Common myeloid progenitor, CD34-positive (primary cell): ENCODE data around the gene TBC1D1.

Experiments
- CTCF ChIA-PET: fragments of 350-600 bp; sonication (Branson Sonifier 250); formaldehyde crosslinking; loops from one replicate; lab custom pipeline; 2021; ENCODE audit warnings: antibody characterized with exemption; lab: Charles Lee
- POLR2A ChIA-PET: fragments of 350-600 bp; sonication (Branson Sonifier 250); formaldehyde crosslinking; loops from one replicate; lab custom pipeline; 2021; ENCODE audit warnings: antibody characterized with exemption; lab: Charles Lee
- DNase-seq, 3 donors: peaks; one replicate each; pipeline versions ENCODE4 v3.0.0 to v3.0.0-alpha.2; 2013
- H3K27ac ChIP-seq, 2 experiments: 1 replicate in 1 of 2; 2 replicates in 1 of 2; pipeline ENCODE4 v1.7.0; 2013; ENCODE audit warnings: inconsistent platforms in 2 of 2, low read length in 2 of 2, mild to moderate bottlenecking in 2 of 2, low read depth in 1 of 2, moderate library complexity in 1 of 2; ENCODE audit not compliant: severe bottlenecking in 2 of 2, insufficient read depth in 1 of 2, poor library complexity in 1 of 2
- H3K27me3 ChIP-seq, 5 experiments: replicated peaks in 2 of 5; 1 replicate in 3 of 5; 2 replicates in 2 of 5; pipeline versions ENCODE4 v1.6.1 to v1.7.0; 2013; ENCODE audit warnings: low read length in 4 of 5, mild to moderate bottlenecking in 2 of 5, moderate library complexity in 2 of 5, inconsistent platforms in 1 of 5; ENCODE audit not compliant: insufficient read depth in 5 of 5, control insufficient read depth in 4 of 5
- H3K36me3 ChIP-seq, 4 experiments: 1 replicate in 2 of 4; 2 replicates in 2 of 4; pipeline versions ENCODE4 v1.6.1 to v1.7.0; 2013; ENCODE audit warnings: low read length in 3 of 4, control low read depth in 1 of 4, mild to moderate bottlenecking in 1 of 4; ENCODE audit not compliant: control insufficient read depth in 4 of 4, insufficient read depth in 4 of 4
- H3K4me1 ChIP-seq, 4 experiments: 1 replicate in 3 of 4; 2 replicates in 1 of 4; pipeline versions ENCODE4 v1.6.1 to v1.7.1; 2013; ENCODE audit warnings: low read length in 3 of 4, mild to moderate bottlenecking in 3 of 4, control low read depth in 1 of 4, inconsistent platforms in 1 of 4, moderate library complexity in 1 of 4; ENCODE audit not compliant: control insufficient read depth in 4 of 4, insufficient read depth in 4 of 4; ENCODE audit errors: control extremely low read depth in 1 of 4
- H3K4me3 ChIP-seq, 7 experiments: 1 replicate in 4 of 7; 2 replicates in 3 of 7; pipeline versions ENCODE4 v1.5.1 to v1.7.0; 2013; ENCODE audit warnings: mild to moderate bottlenecking in 7 of 7, low read length in 6 of 7, moderate library complexity in 6 of 7, inconsistent platforms in 2 of 7, low read depth in 2 of 7, control low read depth in 1 of 7; ENCODE audit not compliant: insufficient read depth in 4 of 7, control insufficient read depth in 1 of 7; ENCODE audit errors: extremely low read depth in 1 of 7
- H3K9me3 ChIP-seq, 5 experiments: 1 replicate in 4 of 5; 2 replicates in 1 of 5; pipeline versions ENCODE4 v1.6.1 to v1.7.1; 2013; ENCODE audit warnings: low read length in 4 of 5, mild to moderate bottlenecking in 2 of 5, inconsistent platforms in 1 of 5, low read depth in 1 of 5, moderate library complexity in 1 of 5; ENCODE audit not compliant: control insufficient read depth in 4 of 5, insufficient read depth in 2 of 5; ENCODE audit errors: control extremely low read depth in 1 of 5
- WGBS: methylation state at CpG from one replicate; pipeline ENCODE4 v1.1.5; 2013; ENCODE audit not compliant: insufficient coverage; 5-methylcytosine and 5-hydroxymethylcytosine counted together

Gene TBC1D1

DNA sequence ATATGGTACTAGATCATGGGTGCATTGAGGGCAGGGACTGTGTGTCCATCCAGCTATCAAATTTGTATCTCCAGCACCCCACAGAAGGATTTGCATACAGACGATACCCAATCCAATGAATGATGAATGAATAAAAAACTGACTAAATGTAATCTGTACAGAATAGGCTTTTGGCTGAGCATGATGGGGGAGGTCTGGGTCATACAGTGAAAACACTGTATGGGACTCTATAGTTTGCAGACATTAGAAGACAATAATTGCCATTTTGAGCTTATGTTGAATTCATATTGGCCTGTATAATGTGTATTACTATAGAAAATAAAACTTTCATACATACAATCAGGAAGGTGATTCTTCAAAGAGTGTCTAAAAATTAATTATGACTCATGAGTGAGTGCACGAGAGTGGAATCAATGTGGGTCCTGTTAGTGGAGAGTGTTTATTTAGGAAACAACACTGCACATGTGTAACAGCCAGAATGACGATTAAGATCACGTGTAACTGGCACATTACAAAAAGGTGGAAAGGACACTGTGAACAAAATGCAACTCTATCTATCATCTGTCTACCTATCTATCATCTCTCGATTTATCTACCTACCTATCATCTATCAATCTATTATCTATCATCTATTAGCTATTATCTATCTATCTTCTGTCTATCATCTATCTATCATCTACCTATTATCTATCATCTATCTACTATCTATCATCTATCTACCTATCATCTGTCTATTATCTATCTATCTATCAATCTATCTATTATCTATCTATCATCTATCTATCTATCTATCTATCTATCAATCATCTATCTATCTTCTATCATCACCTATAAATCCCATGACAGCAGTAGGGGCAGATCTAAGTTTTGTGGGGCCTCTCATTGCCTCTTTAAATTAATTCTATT is 270.6 kb downstream of the TBC1D1 start:
- peak in 2 of 3 donors; percentile 58 to 67 for DNase-seq
- CTCF ChIA-PET: interaction anchor here (0.6 to 1.6 kb wide), 9 partner anchors 11 to 81 kb away, joined by 3 to 6 read pairs (median 4); no protein-coding TSS in a partner anchor
- no peaks in the 10 kb centered on the region for H3K27me3 ChIP-seq
- H3K36me3 ChIP-seq: no peaks in the 10 kb centered on the region
- H3K4me3 ChIP-seq: no peak overlapping the region
- peaks cover 0 to 6% (median 2%) of the 10 kb centered on the region in 5 experiments for H3K9me3 ChIP-seq
- H3K4me1 ChIP-seq: peaks cover 6 to 13% (median 9%) of the 10 kb centered on the region in 4 experiments
- WGBS: 100% methylated on average over 5 of the region's 5 CpGs
- POLR2A ChIA-PET: no interaction called here
- H3K27ac ChIP-seq: peak overlapping the region in 1 of 2 experiments; percentile 59

- ChIA-PET CTCF (interaction anchor here (0.7 kb wide), 1 partner anchor 93 kb away, joined by 3 read pairs; no protein-coding TSS in a partner anchor), POLR2A (interaction anchor here (1.1 kb wide), 1 partner anchor 9 kb away, joined by 3 read pairs; no protein-coding TSS in a partner anchor)
- Histone ChIP-seq H3K27me3 (no peaks in the 10 kb centered on the region), H3K36me3 (no peaks in the 10 kb centered on the region), H3K4me1 (peaks cover 9 to 22% (median 17%) of the 10 kb centered on the region in 4 experiments), H3K4me3 (no peak overlapping the region), H3K9me3 (peaks cover 0 to 6% (median 2%) of the 10 kb centered on the region in 5 experiments), H3K27ac (no peak overlapping the region)
- no peak for DNase-seq
- WGBS: 93% methylated on average over 4 of the region's 4 CpGs
These were observed 271.4 kb downstream of the TBC1D1 start for GRCh38 chr4:38162240-38162784.

- Histone ChIP-seq H3K9me3 (peaks cover 0 to 6% (median 2%) of the 10 kb centered on the region in 5 experiments), H3K36me3 (no peaks in the 10 kb centered on the region), H3K27me3 (no peaks in the 10 kb centered on the region), H3K4me1 (peaks cover 9 to 25% (median 19%) of the 10 kb centered on the region in 4 experiments), H3K4me3 (no peak overlapping the region), H3K27ac (no peak overlapping the region)
- CTCF ChIA-PET: interaction anchor here (1.2 kb wide), 1 partner anchor 11 kb away, joined by 3 read pairs; no protein-coding TSS in a partner anchor
- DNase-seq: no peak
- POLR2A ChIA-PET: interaction anchor here (1.1 kb wide), 1 partner anchor 10 kb away, joined by 3 read pairs; no protein-coding TSS in a partner anchor
- 100% methylated on average over 1 of the region's 5 CpGs for WGBS
These were observed 272.5 kb downstream of the TBC1D1 start for GRCh38 chr4:38163216-38164006.

- CTCF ChIA-PET: interaction anchor here (1.2 kb wide), 1 partner anchor 10 kb away, joined by 3 read pairs; no protein-coding TSS in a partner anchor
- no peak overlapping the region for H3K27ac ChIP-seq
- H3K27me3 ChIP-seq: no peaks in the 10 kb centered on the region
- no peaks in the 10 kb centered on the region for H3K36me3 ChIP-seq
- peak in 1 of 3 donors; percentile 16 for DNase-seq
- POLR2A ChIA-PET: no interaction called here
- no peak overlapping the region for H3K4me3 ChIP-seq
- 95% methylated on average over 2 of the region's 3 CpGs for WGBS
- peaks cover 9 to 25% (median 19%) of the 10 kb centered on the region in 4 experiments for H3K4me1 ChIP-seq
- H3K9me3 ChIP-seq: peaks cover 0 to 6% (median 2%) of the 10 kb centered on the region in 5 experiments
These were observed 273.5 kb downstream of the TBC1D1 start for GRCh38 chr4:38164346-38164745.

DNA sequence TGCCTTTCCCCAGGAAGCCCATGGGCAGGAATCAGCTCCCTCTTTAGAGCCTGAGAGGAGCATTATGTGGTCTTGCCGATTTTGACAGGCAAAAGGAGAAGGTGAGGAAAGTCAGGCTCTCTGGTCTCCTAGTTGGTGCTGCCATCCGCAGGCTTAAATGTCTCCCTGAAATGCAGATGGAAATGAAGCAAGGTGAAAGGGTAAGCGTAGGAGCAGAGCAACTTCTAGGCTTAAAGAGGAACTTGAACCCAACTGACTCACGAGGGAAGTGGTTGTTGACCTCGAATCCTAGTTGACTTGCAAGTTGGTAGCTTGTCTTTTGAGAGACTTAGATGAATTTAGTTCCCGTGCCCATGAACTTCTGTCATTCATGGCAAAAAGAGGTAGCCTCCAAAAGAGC is 275.2 kb downstream of the TBC1D1 start:
- 49% methylated on average over 6 of the region's 6 CpGs for WGBS
- peaks cover 8 to 19% (median 18%) of the 10 kb centered on the region in 4 experiments for H3K4me1 ChIP-seq
- H3K27me3 ChIP-seq: no peaks in the 10 kb centered on the region
- H3K27ac ChIP-seq: no peak overlapping the region
- no peaks in the 10 kb centered on the region for H3K36me3 ChIP-seq
- peaks cover 0 to 6% (median 2%) of the 10 kb centered on the region in 5 experiments for H3K9me3 ChIP-seq
- ChIA-PET POLR2A (no interaction called here), CTCF (interaction anchor here (1.5 to 1.9 kb wide), 2 partner anchors 11 to 97 kb away, joined by 4 to 6 read pairs; no protein-coding TSS in a partner anchor)
- H3K4me3 ChIP-seq: no peak overlapping the region
- DNase-seq: peak; percentile 34 to 85 (median 73)

DNA sequence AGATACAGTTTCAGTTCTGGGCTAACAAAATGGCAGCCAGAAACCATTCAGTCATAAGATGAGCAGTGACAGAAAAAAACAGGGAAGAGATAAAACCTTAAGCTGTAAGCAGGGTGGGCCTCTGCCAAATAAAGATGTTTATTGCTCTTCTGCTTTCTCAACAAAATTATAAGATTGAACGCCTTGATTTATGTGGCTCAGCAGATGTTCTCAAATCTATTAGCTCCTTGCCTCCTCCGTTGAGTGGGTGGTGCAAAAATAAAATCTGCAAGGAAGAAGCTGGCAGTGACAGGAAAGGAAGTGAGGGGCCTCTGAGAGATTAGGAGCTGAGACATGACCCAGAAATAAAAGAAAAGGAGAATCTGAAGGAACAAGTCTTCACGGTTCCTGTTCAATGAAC is 275.9 kb downstream of the TBC1D1 start:
- H3K4me3 ChIP-seq: peak overlapping the region in 2 of 7 experiments; percentile 4 to 24
- POLR2A ChIA-PET: no interaction called here
- WGBS: 0% methylated on average over 2 of the region's 3 CpGs
- H3K4me1 ChIP-seq: peaks cover 7 to 19% (median 18%) of the 10 kb centered on the region in 4 experiments
- peak in 2 of 3 donors; percentile 62 to 78 for DNase-seq
- H3K9me3 ChIP-seq: peaks cover 0 to 8% (median 2%) of the 10 kb centered on the region in 5 experiments
- no peaks in the 10 kb centered on the region for H3K36me3 ChIP-seq
- H3K27me3 ChIP-seq: no peaks in the 10 kb centered on the region
- CTCF ChIA-PET: interaction anchor here (0.8 to 1.9 kb wide), 5 partner anchors 11 to 615 kb away, joined by 3 to 6 read pairs (median 4); no protein-coding TSS in a partner anchor
- no peak overlapping the region for H3K27ac ChIP-seq
